HepG2 (cell line): ENCODE results near the gene POLN. TPM values are rescaled to one million over a fixed set of nuclear protein-coding genes. Genes with fewer than 3 reads are reported as not detected.

Source experiments
- GABPB1 ChIP-seq: IDR thresholded peaks from 2 replicates; pipeline ENCODE4 v1.6.1; 2016; ENCODE audit warnings: mild to moderate bottlenecking, missing genetic modification reagents, moderate library complexity, missing compliant biosample characterization
- KDM3A ChIP-seq: IDR thresholded peaks from 2 replicates; pipeline ENCODE4 v1.6.1; 2018; ENCODE audit warnings: low read depth, missing compliant biosample characterization
- KIAA2018 ChIP-seq: sonication (generic); formaldehyde crosslinking; IDR thresholded peaks from 2 replicates; pipeline ENCODE4 v1.5.0; 2020; ENCODE audit warnings: mild to moderate bottlenecking, missing genetic modification reagents, borderline replicate concordance
- NFIC ChIP-seq: IDR thresholded peaks from 2 replicates; pipeline ENCODE4 v1.6.1; 2012; ENCODE audit warnings: mild to moderate bottlenecking, low read length, inconsistent platforms
- SALL2 ChIP-seq: sonication (generic); formaldehyde crosslinking; IDR thresholded peaks from 2 replicates; pipeline ENCODE4 v1.8.1; 2023; ENCODE audit warnings: mild to moderate bottlenecking, missing genetic modification reagents, inconsistent platforms
- SAP130 ChIP-seq: IDR thresholded peaks from 2 replicates; pipeline ENCODE4 v1.6.1; 2016; ENCODE audit warnings: low read depth
- STAT5B ChIP-seq: sonication (generic); formaldehyde crosslinking; IDR thresholded peaks from 2 replicates; pipeline ENCODE4 v1.4.0; 2020; ENCODE audit warnings: missing genetic modification reagents
- TAF1 ChIP-seq: sonication (generic); formaldehyde crosslinking; IDR thresholded peaks from 2 replicates; pipeline ENCODE4 v1.4.0; 2020; ENCODE audit warnings: missing genetic modification reagents
- YEATS2 ChIP-seq: sonication (generic); formaldehyde crosslinking; IDR thresholded peaks from 2 replicates; pipeline ENCODE4 v1.4.0; 2020; ENCODE audit warnings: missing genetic modification reagents, borderline replicate concordance
- ZBTB33 ChIP-seq: sonication (generic); formaldehyde crosslinking; IDR thresholded peaks from 2 replicates; pipeline ENCODE4 v1.4.0; 2020; ENCODE audit warnings: missing genetic modification reagents
- ZEB1 ChIP-seq: IDR thresholded peaks from 2 replicates; pipeline ENCODE4 v1.6.1; 2012; ENCODE audit warnings: mild to moderate bottlenecking, low read depth, inconsistent platforms; ENCODE audit not compliant: insufficient replicate concordance
- ZFY ChIP-seq: sonication (generic); formaldehyde crosslinking; IDR thresholded peaks from 2 replicates; pipeline ENCODE4 v1.4.0; 2020; ENCODE audit warnings: missing genetic modification reagents
- ZNF44 ChIP-seq: sonication (generic); formaldehyde crosslinking; IDR thresholded peaks from 2 replicates; pipeline ENCODE4 v1.5.1; 2020; ENCODE audit warnings: mild to moderate bottlenecking, missing genetic modification reagents
- ZNF777 ChIP-seq: sonication (generic); formaldehyde crosslinking; IDR thresholded peaks from 2 replicates; pipeline ENCODE4 v1.4.0; 2020; ENCODE audit warnings: missing genetic modification reagents
- polyA plus RNA-seq, 8 experiments: library from polyadenylated mRNA; depleted of rRNA in 3 of 8; stranded (reverse) in 7 of 8; unstranded in 1 of 8; fragments of >200 nt; fragmentation: Illumina TruSeq in 4 of 8; extraction: Trizol in 4 of 8; gene quantifications; 2 replicates each; pipeline versions ENCODE4 v1.2.1 to v1.2.3, GENCODE V29; 2011 to 2016; ENCODE audit warnings: low read depth in 4 of 8, missing spikeins in 1 of 8, mixed read lengths in 1 of 8; ENCODE audit not compliant: insufficient read depth in 1 of 8
- total RNA-seq, 5 experiments: library from RNA; depleted of rRNA; stranded (reverse); fragments of >200 nt; fragmentation: Illumina TruSeq; extraction: Trizol; gene quantifications; 2 replicates each; pipeline ENCODE4 v1.2.3, GENCODE V29; 2016; ENCODE audit warnings: low read depth in 1 of 5
- TF ChIP-seq, protein P1 (sequence below): sonication (generic); formaldehyde crosslinking; IDR thresholded peaks from 2 replicates; pipeline ENCODE4 v1.5.0; 2020; ENCODE audit warnings: mild to moderate bottlenecking, missing genetic modification reagents, moderate library complexity
- TF ChIP-seq, protein P2 (sequence below): sonication (generic); formaldehyde crosslinking; IDR thresholded peaks from 2 replicates; pipeline ENCODE4 v1.4.0; 2020; ENCODE audit warnings: missing genetic modification reagents

The POLN gene
- total and polyA plus RNA-seq, 2 of the 13 experiments (the other 11 are each of a cell fraction or from before 2014, with no cell fraction given): 0.93 to 1.5 TPM

- TF ChIP-seq ZNF44 (CRISPR knock-in tag) (no peak), GABPB1 (peak; percentile 42; the same call in 1 of the 2 replicates), ZFY (CRISPR knock-in tag) (peak; percentile 59), STAT5B (CRISPR knock-in tag) (no peak), KDM3A (CRISPR knock-in tag) (no peak), YEATS2 (CRISPR knock-in tag) (no peak), SAP130 (CRISPR knock-in tag) (peak; percentile 29; the same call in 1 of the 2 replicates), ZBTB33 (CRISPR knock-in tag) (no peak), TAF1 (peak; percentile 21; the same call in 1 of the 2 replicates), SALL2 (CRISPR knock-in tag) (peak; percentile 57; the same call in 1 of the 2 replicates), ZEB1 (no peak), ZNF777 (CRISPR knock-in tag) (peak; percentile 89), KIAA2018 (CRISPR knock-in tag) (no peak), NFIC (no peak)
- TF ChIP-seq, protein P1, sequence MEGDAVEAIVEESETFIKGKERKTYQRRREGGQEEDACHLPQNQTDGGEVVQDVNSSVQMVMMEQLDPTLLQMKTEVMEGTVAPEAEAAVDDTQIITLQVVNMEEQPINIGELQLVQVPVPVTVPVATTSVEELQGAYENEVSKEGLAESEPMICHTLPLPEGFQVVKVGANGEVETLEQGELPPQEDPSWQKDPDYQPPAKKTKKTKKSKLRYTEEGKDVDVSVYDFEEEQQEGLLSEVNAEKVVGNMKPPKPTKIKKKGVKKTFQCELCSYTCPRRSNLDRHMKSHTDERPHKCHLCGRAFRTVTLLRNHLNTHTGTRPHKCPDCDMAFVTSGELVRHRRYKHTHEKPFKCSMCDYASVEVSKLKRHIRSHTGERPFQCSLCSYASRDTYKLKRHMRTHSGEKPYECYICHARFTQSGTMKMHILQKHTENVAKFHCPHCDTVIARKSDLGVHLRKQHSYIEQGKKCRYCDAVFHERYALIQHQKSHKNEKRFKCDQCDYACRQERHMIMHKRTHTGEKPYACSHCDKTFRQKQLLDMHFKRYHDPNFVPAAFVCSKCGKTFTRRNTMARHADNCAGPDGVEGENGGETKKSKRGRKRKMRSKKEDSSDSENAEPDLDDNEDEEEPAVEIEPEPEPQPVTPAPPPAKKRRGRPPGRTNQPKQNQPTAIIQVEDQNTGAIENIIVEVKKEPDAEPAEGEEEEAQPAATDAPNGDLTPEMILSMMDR (CRISPR knock-in tag): peak; percentile 15; the same call in 1 of the 2 replicates
- TF ChIP-seq, protein P2, sequence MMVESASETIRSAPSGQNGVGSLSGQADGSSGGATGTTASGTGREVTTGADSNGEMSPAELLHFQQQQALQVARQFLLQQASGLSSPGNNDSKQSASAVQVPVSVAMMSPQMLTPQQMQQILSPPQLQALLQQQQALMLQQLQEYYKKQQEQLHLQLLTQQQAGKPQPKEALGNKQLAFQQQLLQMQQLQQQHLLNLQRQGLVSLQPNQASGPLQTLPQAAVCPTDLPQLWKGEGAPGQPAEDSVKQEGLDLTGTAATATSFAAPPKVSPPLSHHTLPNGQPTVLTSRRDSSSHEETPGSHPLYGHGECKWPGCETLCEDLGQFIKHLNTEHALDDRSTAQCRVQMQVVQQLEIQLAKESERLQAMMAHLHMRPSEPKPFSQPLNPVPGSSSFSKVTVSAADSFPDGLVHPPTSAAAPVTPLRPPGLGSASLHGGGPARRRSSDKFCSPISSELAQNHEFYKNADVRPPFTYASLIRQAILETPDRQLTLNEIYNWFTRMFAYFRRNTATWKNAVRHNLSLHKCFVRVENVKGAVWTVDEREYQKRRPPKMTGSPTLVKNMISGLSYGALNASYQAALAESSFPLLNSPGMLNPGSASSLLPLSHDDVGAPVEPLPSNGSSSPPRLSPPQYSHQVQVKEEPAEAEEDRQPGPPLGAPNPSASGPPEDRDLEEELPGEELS (CRISPR knock-in tag): no peak
Observed at GRCh38 chr4:2058264-2059045, 183.5 kb downstream of the POLN start (continued).
